ENCODE measurements around the gene PIK3CD. TPM values are rescaled to one million over a fixed set of nuclear protein-coding genes. Genes with fewer than 3 reads are reported as not detected.
"Not testable (repeated sequence)": the region's sequence is repeated elsewhere in the genome, so short reads cannot be mapped to it uniquely, and the experiment has no call there.

The PIK3CD gene
- total and polyA plus RNA-seq, 12 donors = 1.3 to 16.4 (median 9.1) TPM

DNA sequence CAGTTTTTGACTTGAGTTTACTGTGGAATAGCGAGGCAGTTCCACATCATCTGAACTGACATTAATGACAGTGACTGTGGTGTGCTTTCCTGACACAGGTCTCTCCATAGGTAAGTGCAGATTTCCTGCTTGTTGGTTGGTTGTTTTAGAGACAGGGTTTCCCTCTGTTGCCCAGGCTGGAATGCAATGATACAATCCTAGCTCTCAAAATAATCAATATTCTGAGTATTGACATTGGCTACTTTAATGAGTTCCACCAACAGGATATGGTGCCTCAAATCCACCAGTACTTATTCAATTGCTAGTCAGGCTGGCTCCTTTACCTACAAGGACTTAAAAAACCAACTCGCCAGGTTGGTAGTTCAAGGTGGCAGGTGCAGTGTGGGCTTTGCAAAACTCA is 108.4 kb downstream of the PIK3CD start:
- intact Hi-C loops (cut with DNase I) = no loop called here
- H3K4me1 ChIP-seq (replicated peaks in 1 of 2) = no peaks in the 10 kb centered on the region
- no peaks in the 10 kb centered on the region for H3K27me3 ChIP-seq
- 94 to 96% (median 95%) methylated on average over 2 of the region's 2 CpGs for WGBS, 4 donors
- no peak overlapping the region for H3K27ac ChIP-seq
- DNase-seq = no peak
- H3K9me3 ChIP-seq (replicated peaks in 1 of 3) = no peaks in the 10 kb centered on the region
- H3K4me3 ChIP-seq = no peak overlapping the region
- no peaks in the 10 kb centered on the region for H3K36me3 ChIP-seq (replicated peaks in 1 of 2)
- no peak for TF ChIP-seq POLR2A (IDR thresholded peaks at IDR 0.05)
- TF ChIP-seq, protein P1, sequence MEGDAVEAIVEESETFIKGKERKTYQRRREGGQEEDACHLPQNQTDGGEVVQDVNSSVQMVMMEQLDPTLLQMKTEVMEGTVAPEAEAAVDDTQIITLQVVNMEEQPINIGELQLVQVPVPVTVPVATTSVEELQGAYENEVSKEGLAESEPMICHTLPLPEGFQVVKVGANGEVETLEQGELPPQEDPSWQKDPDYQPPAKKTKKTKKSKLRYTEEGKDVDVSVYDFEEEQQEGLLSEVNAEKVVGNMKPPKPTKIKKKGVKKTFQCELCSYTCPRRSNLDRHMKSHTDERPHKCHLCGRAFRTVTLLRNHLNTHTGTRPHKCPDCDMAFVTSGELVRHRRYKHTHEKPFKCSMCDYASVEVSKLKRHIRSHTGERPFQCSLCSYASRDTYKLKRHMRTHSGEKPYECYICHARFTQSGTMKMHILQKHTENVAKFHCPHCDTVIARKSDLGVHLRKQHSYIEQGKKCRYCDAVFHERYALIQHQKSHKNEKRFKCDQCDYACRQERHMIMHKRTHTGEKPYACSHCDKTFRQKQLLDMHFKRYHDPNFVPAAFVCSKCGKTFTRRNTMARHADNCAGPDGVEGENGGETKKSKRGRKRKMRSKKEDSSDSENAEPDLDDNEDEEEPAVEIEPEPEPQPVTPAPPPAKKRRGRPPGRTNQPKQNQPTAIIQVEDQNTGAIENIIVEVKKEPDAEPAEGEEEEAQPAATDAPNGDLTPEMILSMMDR (IDR thresholded peaks at IDR 0.05) = no peak

DNA sequence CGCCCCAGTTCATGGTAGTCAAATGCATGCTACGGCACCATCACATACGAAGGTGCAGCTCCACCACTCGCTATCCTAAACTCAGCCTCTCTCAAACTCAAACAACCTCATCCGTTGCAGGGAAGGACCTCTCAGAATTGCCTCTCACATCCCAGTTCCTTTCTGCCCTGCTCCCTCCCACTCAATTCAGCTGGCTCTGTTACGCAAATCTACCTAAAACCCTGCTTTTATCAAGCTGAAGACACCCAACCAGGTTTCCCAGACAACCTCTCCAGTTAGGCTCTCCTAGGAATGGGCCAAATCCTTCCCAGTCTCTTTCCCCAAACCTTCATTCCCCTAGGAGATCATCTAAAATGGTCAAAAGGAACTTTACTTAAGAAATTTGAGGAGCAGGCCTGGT is 109.3 kb downstream of the PIK3CD start:
- 97% methylated on average over 6 of the region's 6 CpGs for WGBS, 4 donors
- no peaks in the 10 kb centered on the region for H3K27me3 ChIP-seq
- TF ChIP-seq POLR2A (IDR thresholded peaks at IDR 0.05) = no peak
- TF ChIP-seq, protein P1 (IDR thresholded peaks at IDR 0.05) = no peak

GRCh38 chr1:9761855-9762254 is 110.3 kb downstream of the PIK3CD start:
- DNase-seq = no peak
- Histone ChIP-seq H3K4me1 (replicated peaks in 1 of 2) (peaks cover 0 to 5% of the 10 kb centered on the region in 2 donors), H3K27ac (peak overlapping the region in 1 of 5 donors; percentile 20), H3K9me3 (replicated peaks in 1 of 3) (no peaks in the 10 kb centered on the region), H3K36me3 (replicated peaks in 1 of 2) (no peaks in the 10 kb centered on the region), H3K4me3 (no peak overlapping the region), H3K27me3 (no peaks in the 10 kb centered on the region)
- WGBS, 4 donors = 89 to 95% (median 92%) methylated on average over 9 of the region's 9 CpGs
- no peak for TF ChIP-seq POLR2A (IDR thresholded peaks at IDR 0.05)
- TF ChIP-seq, protein P1 (IDR thresholded peaks at IDR 0.05) = no peak
- intact Hi-C loops (cut with DNase I) = no loop called here

More for the DNA sequence above, 109.3 kb downstream of the PIK3CD start:
- no peak for DNase-seq
- intact Hi-C loops (cut with DNase I) = no loop called here
- Histone ChIP-seq H3K4me1 (replicated peaks in 1 of 2) (peaks cover 0 to 3% of the 10 kb centered on the region in 2 donors), H3K9me3 (replicated peaks in 1 of 3) (no peaks in the 10 kb centered on the region), H3K36me3 (replicated peaks in 1 of 2) (no peaks in the 10 kb centered on the region), H3K4me3 (no peak overlapping the region), H3K27ac (no peak overlapping the region)

DNA sequence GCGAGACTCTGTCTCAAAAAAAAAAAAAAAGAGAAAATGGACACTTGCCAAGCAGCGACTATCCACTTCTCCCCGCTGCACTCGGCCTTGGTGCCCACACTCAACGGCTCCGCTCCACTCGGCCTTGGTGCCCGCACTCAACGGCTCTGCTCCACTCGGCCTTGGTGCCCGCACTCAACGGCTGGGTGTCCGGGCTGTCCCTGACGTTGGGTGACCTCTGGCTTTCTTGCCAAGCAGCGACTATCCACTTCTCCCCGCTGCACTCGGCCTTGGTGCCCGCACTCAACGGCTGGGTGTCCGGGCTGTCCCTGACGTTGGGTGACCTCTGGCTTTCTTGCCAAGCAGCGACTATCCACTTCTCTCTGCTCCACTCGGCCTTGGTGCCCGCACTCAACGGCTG is 110.9 kb downstream of the PIK3CD start:
- Histone ChIP-seq H3K4me3 (peak overlapping the region in 1 of 4 donors; percentile 30), H3K27ac (peak overlapping the region in 2 of 5 donors; percentile 34 to 63)
- H3K27me3 ChIP-seq; H3K4me1 ChIP-seq (replicated peaks in 1 of 2); H3K36me3 ChIP-seq (replicated peaks in 1 of 2); H3K9me3 ChIP-seq (replicated peaks in 1 of 3); intact Hi-C loops (cut with DNase I): not testable (repeated sequence)
- WGBS, 4 donors = 52 to 70% (median 57%) methylated on average over 14 to 25 of the region's 25 CpGs
- DNase-seq = peak in 5 of 7 donors; percentile 53 to 61 (median 58)

GRCh38 chr1:9763914-9764313 is 112.4 kb downstream of the PIK3CD start:
- H3K27me3 ChIP-seq = no peaks in the 10 kb centered on the region
- H3K36me3 ChIP-seq (replicated peaks in 1 of 2) = no peaks in the 10 kb centered on the region
- 49 to 76% (median 59%) methylated on average over 2 of the region's 2 CpGs for WGBS, 4 donors
- no peak for TF ChIP-seq POLR2A (IDR thresholded peaks at IDR 0.05)
- TF ChIP-seq, protein P1 (IDR thresholded peaks at IDR 0.05) = no peak
- no peak overlapping the region for H3K27ac ChIP-seq
- no peak overlapping the region for H3K4me3 ChIP-seq
- no peak for DNase-seq
- no peaks in the 10 kb centered on the region for H3K9me3 ChIP-seq (replicated peaks in 1 of 3)
- peaks cover 0 to 5% of the 10 kb centered on the region in 2 donors for H3K4me1 ChIP-seq (replicated peaks in 1 of 2)
- intact Hi-C loops (cut with DNase I) = no loop called here
